Measurements from ENCODE around the gene DPM2. TPM values are rescaled to one million over a fixed set of nuclear protein-coding genes. Genes with fewer than 3 reads are reported as not detected.

The DPM2 gene
- total and polyA plus RNA-seq, 2 experiments from 2014 or later = 36.6 to 92.4 TPM

- Histone ChIP-seq H2AFZ (no peak overlapping the region), H3K4me2 (no peak overlapping the region), H3K27ac (ENCODE audit: low read depth) (no peak overlapping the region), H4K20me1 (replicated peaks; ENCODE audit: insufficient read depth) (peaks cover under 1% of the 10 kb centered on the region; the same call in 1 of the 2 replicates), H3K36me3 (ENCODE audit: insufficient read depth) (no peaks in the 10 kb centered on the region), H3K9me2 (ENCODE audit: insufficient read depth) (no peaks in the 10 kb centered on the region), H3K4me3 (no peak overlapping the region), H3K79me2 (replicated peaks; ENCODE audit: insufficient read depth) (peaks cover 5% of the 10 kb centered on the region; the same call in 1 of the 2 replicates), H3F3A (replicated peaks; ENCODE audit: low read depth) (peaks cover 16% of the 10 kb centered on the region), H3K4me1 (ENCODE audit: insufficient read depth) (peaks cover 14% of the 10 kb centered on the region), H3K27me3 (ENCODE audit: insufficient read depth) (no peaks in the 10 kb centered on the region)
- DNase-seq (ENCODE audit: low spot score) (no peak), ATAC-seq (no peak)
- Mint-ChIP-seq H3K4me3 (no peak overlapping the region), H3K27ac (no peak overlapping the region), H3K36me3 (ENCODE audit: low read depth) (peaks cover 44% of the 10 kb centered on the region), H3K4me1 (peaks cover 27% of the 10 kb centered on the region), H3K27me3 (ENCODE audit: insufficient read depth, low read depth, poor library complexity) (peaks cover 27% of the 10 kb centered on the region), H3K9me3 (no peaks in the 10 kb centered on the region)
- no peak for TF ChIP-seq CTCF (conservative IDR thresholded peaks at IDR 0.05; ENCODE audit: low read depth in 2 of 2)
- no peak for TF ChIP-seq ZNF114 (CRISPR knock-in tag; IDR thresholded peaks at IDR 0.05)
- no peak for TF ChIP-seq JUNB (IDR thresholded peaks at IDR 0.05; ENCODE audit: unreplicated experiment)
- TF ChIP-seq ZNF462 (CRISPR knock-in tag; IDR thresholded peaks at IDR 0.05) = no peak
- no peak for TF ChIP-seq ETS1 (IDR thresholded peaks at IDR 0.05)
- TF ChIP-seq EZH2phosphoT487 (IDR thresholded peaks at IDR 0.05; ENCODE audit: unreplicated experiment) = no peak
- no peak for TF ChIP-seq NANOG (IDR thresholded peaks at IDR 0.05; ENCODE audit: borderline replicate concordance)
- no peak for TF ChIP-seq STAT1 (IDR thresholded peaks at IDR 0.05; ENCODE audit: unreplicated experiment)
- no peak for TF ChIP-seq REST (IDR thresholded peaks at IDR 0.05; ENCODE audit: unreplicated experiment)
- no peak for TF ChIP-seq ZNF331 (CRISPR knock-in tag; IDR thresholded peaks at IDR 0.05; ENCODE audit: low read depth)
- TF ChIP-seq EZH2 (IDR thresholded peaks at IDR 0.05; ENCODE audit: low read depth, unreplicated experiment) = no peak
- TF ChIP-seq POLR2AphosphoS5 (IDR thresholded peaks at IDR 0.05; ENCODE audit: low read depth) = no peak
- no peak for TF ChIP-seq CREB1 (CRISPR knock-in tag; IDR thresholded peaks at IDR 0.05; ENCODE audit: low read depth)
Measured at GRCh38 chr9:127946728-127947127, 9.1 kb upstream of the DPM2 start.
